HG03103 (cell line): ENCODE measurements around the gene G6PC3.
A peak's percentile ranks its signal among the peaks of the same experiment; 100 is the strongest.

ENCODE experiments used
- ATAC-seq: cut with Tn5 transposase; IDR thresholded peaks from one replicate; pipeline ENCODE4 v1.9.1; 2021; ENCODE audit warnings: low read depth; ENCODE audit not compliant: unreplicated experiment

G6PC3 gene

DNA sequence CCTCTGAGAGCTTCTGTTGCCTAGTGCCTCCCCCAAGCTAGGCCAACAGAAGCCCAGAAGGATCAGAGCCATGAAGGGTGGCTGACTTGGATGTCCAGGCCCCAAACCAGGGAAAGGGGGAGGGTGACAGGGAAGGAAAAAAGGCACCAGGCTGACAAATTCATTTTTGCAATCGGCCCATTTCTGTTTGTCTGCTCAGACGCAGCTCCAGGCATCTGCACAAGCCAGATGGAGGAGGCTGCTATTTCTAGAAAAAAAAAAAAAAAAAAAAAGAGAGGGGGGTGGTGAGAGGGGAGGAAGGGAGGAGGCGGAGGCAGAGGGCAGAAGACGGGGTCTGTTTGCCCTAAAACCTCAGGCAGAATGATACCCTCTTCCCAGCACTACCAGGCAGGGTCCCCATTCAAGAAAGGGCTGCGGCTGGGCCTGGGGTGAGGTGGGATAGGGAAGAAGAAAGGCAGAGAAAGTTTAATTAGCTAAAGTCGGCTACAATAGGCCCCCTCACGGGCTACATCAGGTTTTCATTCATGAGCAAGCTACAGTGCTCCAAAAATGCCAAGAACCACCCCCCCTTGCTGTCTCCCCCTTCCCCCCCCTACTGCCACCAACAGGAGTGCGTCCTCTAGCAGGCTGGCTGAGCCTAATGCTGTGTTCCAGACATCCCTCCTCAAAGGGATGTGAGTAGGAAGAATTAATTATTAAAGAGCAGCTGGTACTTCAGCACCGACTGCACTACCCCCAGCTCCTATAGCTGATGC lies 50.5 kb downstream of the G6PC3 start:
- ATAC-seq: no peak

DNA sequence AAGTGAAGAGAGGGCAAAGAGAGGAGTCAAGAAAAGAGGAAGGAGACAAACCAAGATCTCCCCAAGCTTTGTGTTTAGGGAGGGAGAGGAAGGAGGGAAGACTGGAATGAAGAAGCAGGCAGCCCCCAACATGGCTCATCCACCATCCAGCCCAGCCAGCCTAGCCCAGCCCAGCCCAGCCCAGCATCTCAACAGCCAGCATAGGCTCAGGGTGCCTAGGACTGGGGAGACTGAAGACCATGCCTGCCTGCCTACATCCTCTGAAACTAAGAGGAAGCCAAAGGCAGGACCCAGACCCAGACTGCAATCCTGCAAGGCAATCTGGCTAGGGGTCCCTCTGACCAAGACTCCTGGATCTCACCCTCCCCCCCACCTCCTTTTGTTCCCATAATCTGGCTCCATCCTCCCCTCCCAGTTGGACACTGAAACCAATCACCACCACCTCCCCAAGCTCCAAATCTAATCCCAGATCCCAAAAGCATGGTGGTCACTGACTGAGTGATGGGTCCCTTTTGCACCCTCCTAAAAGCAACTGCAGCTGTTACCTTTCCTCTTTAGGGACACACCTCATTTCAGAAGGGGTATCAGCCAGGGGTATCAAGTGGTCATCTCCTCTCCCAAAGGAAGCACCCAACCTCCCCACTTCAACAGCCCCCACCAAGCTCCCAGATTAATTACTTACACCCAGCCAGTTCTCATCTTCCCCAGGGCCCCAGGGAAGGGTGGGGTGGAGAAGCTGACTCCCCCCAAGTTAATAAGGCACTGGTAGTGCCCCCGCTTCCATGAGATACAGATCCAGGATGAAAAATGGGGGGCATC lies 51.7 kb downstream of the G6PC3 start:
- no peak for ATAC-seq

DNA sequence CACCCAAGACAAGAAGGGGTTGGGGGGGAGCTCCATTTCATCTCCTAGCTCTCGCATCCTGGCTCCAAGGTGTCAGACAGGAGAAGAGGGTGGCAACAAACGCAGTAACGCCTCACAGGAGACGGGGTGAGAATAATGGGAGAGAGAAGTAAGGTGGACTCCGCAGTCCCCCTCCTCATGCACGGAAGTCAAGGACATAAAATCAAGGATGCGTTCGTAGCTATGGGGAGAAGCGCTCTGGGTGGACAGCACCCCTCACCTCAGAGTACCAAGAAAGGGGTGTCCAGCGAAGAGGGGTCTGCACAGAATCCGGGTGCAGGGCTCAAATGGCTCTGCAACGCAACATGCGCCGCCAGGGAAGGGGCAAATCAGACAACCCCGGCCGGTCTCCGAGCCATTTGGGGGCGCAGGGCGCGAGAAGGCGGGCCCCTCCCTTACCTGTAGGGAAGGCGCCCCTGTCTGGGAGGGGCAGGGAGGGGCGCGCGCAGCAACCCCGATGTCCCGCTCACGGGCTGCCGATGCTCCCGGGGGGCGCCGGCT lies 52.4 kb downstream of the G6PC3 start:
- ATAC-seq: peak; percentile 23

DNA sequence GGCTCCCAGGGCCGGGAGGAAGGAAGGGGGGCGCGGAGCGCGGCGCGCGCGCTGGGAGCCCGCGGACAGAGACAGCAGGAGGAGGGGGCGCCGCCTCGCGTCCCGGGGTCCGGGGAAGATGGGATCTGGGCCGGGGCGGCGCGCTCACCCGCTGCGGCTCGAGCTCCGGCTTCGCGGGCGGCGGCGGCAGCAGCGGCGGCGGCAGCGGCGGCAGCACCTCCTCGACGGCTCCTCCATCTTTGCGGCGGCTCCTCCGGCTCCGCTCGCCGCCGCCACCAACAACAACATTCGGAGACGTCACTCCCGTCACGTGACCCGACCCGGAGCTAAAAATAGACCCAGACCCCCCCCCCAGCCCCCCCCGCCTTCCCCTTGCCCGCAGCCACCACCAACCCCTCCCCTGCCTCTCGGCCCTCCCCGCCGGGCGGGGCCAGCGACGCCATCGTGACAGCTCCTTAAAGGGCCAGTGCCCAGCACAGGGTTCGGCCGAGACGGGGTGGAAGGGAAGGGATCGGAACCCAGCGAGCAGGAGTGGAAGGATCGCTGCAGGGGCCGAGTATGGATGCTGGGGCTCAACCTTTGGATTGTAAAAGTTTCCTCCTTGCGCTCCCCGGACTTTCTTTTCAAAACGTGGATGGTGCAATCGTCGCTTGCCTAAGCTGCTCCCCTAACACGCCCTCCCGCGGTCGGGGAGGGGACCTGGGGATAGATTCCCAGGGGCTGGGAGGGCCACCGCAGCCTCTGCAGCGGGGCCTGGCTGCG lies 53.0 kb downstream of the G6PC3 start, which contains the start of gene HDAC5:
Gene HDAC5 (minus strand): TSS at position 286 of the 762 bp plus-strand sequence. CDS start 6,126 bp downstream, outside the sequence.
- peak; percentile 78 for ATAC-seq

DNA sequence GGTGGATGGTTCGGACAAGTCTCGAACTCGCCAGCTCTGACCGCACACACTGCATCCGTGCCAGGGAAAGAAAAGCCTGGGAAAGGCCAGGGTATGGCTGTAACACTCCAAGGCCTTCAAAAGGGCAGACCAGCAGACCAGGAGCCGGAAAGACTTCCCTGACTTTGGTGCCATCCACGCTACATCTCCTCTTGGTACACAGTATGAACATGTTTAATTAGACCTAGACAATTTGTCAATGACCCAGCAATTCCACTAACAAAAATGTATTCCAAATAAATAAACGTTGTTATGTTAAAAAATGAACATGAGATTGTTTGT lies 53.5 kb downstream of the G6PC3 start:
- ATAC-seq: no peak
